GM19238 (cell line): ENCODE data around the gene FCN3.

Experiments used
- DNase-seq: peaks from one replicate; pipeline ENCODE4 v3.0.0; 2011; ENCODE audit warnings: low spot score; ENCODE audit not compliant: insufficient read length

The FCN3 gene

GRCh38 chr1:27380224-27380623 lies 5.6 kb upstream of the FCN3 start:
- no peak for DNase-seq

GRCh38 chr1:27379564-27380122 lies 5.0 kb upstream of the FCN3 start:
- no peak for DNase-seq

DNA sequence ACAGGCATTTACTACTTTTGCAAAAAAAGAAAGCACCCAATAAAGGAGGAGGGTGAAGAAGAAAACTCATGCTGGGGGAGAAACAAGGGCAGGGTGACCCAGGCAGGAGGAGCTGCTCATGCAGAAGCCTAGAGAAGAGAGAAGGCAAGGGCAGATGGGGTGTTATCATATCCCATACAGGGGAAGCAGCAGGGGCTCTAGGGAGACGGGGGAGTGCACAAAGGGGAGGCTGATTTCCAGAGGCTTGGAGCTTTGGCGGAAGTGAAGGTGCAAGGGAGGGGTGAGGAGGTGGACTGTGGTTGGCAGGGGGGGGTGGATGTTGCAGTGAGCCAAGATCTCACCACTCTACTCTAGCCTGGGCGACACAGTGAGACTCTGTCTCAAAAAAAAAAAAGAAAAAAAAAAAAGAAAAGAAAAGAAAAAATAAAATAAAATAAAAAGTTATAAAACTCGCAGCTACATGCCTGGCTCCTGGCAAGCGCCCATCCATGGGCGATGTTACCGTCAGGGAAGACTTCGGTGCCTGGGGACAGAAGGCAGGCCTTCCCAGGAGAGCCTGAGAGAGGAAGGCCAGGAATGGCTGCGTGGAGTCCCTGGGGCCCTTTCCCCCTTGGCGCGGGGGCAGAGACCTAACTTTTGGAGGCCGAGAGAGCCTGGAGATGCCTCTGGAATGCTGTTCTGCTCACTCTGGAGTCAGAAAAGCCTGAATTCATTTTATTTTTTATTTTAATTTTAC lies 3.3 kb upstream of the FCN3 start:
- DNase-seq, result no peak

DNA sequence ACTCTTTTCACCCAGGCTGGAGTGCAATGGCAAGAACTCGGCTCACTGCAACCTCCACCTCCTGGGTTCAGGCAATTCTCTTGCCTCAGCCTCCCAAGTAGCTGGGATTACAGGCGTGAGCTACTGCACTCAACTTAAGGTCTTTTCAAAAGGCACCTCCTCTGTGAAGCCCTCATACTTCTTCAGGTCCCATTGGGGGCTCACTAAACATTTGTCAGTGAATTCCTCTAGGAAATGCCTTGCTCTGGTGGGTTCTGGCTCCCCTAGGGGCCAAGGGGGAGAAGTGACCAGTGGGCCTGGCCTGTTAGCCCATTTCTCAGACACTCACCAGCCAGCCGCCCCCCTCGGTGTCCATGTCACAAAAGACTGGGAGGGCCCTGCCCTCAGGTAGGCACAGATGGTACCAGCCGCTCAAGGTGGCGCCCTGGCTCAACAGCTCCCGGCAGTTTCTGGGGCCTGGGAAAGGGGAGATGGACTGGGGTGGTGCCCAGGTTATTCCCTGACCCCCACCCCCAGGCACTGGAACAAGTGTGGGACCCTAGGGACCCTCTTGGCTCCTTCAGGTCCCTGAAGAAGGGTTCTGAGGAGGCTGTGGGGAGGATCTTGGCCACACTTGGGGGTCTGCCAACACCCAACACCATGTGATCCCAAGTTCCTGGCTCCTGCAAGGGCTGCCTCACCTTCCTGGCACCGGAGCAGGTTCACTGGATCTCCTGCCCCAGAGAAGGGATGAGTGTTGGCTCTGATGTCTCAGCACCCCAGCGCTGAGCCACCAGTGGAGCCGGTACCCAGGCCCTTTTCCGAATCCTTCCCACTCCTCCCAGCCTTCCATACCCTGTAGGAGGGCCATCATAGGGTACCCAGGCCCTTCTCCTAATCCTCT lies 1.6 kb downstream of the FCN3 start:
- no peak for DNase-seq

DNA sequence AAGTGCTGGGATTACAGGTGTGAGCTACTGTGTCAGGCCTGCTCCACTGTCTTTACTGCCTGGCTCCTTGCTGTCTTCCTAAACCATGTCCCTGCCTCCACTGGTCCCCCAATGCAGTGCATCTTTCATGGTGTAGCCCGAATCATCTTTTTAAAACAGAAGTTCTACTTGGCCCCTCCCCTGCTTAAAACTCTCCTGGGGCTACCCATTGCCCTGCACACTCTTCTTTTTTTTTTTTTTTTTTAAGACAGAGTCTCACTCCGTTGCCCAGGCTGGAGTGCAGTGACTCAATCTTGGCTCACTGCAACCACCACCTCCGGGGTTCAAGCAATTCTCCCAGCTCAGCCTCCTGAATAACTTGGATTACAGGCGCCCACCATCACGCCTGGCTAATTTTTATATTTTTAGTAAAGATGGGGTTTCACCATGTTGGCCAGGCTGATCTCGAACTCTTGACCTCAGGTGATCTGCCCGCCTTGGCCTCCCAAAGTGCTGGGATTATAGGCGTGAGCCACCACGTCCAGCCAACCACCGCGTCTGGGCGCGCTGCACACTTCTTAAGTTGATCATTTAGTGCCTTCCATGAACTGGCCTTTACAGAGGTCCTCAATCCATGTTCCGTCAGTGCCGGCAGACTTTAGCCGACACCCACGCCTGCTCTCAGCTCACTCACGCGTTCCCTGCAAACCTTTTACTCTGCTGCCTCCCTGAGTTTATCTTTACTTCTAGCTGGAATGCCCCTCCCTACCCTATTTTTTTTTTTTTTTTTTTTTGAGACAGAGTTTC lies 2.4 kb downstream of the FCN3 start:
- no peak for DNase-seq

DNA sequence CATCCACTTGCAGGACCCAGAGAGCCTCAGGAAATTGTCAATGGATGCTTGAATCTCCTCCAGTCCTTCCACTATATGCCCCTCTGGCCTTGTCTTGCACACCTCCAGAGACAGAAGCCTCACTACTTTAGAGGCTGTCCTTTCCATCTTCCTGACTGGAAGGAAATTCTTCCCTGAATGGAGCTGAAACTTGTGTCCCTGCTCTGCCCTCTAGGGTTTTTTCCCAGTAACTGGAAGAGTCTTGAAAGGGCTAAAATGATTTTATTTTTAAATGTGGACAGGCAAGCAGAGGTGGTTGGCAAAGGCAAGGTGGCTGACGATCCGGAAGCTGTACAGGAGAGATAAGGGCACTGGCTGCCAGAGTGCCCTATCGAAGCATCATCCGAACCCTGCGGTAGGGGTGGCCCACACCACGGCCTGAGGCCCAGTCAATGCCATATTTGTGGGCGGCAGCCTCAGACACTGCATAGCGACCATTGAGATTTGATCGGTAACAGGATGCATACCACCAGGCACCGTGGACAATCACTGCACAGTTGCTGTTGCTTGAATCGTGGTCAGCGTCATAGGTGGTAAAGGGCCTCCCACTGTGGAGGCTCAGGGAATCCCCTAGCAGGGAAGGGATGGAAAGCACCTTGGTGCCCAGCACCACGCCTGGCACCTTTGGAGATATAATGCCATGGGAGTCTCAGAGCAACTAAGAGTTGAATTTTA lies 5.6 kb downstream of the FCN3 start:
- no peak for DNase-seq

DNA sequence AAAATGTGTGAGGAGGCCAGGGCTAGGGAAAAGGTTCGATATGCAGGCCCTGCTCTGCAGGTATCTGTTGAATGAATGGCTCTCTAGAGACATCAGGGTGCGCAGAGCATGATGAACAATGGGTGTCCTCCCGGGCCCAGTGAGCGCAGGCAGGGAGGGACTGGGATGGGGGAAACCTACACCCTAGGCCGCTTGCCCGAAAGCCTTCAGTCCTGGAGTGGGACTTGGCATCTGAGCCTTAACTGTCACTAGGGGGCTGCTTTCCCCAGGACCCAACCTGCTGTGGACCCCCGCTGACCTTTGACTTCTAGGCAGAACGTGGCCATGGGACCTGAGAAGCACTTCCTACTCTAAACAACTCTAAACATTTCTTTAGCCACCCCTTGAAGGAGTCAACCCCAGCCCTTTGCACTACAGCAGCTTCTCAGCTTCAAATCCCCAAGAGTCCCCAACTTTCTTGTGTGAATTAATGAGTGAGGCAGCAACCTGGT lies 7.4 kb downstream of the FCN3 start:
- DNase-seq, result no peak

GRCh38 chr1:27366411-27367159 lies 8.0 kb downstream of the FCN3 start, which contains the start of gene MAP3K6:
MAP3K6 (minus strand) TSS chr1:27366961; CDS start chr1:27366597, 364 bp downstream.
- DNase-seq, result no peak

GRCh38 chr1:27366113-27366410 lies 8.6 kb downstream of the FCN3 start:
- peak; percentile 75 for DNase-seq

- DNase-seq, result peak; percentile 92
Measured at GRCh38 chr1:27365372-27366112, 9.1 kb downstream of the FCN3 start.

DNA sequence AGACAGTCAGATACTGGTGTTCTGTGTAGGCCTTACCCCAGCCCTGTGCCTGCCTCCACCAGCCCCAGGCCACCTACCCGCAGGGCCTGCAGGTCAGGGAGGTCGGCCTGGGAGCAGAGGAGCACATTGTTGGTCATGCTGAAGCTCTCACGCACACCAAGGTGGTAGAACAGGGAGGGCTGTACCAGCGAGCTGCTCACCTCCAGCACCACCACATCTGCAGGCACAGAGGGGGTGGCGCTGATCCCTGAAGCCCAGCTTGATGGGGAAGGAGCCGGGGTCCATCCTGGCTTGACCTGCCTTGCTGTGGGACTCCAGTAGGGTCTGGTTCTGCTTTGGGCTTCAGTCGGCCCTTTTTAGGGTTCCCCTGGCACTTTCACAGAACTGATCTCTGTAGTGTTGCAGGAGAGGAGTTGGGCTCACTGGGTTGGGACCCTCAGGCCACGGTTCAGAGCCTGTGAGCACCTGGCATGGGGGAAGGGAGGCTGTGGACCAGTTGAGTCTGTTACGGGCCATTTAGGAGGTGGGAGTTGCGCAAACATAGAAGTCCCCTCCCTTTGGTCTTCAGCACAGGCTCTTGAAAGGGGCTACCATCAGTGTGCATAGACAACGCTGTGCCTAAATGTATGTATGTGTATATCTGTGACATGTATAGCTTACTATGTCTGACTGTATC lies 9.8 kb downstream of the FCN3 start:
- no peak for DNase-seq

DNA sequence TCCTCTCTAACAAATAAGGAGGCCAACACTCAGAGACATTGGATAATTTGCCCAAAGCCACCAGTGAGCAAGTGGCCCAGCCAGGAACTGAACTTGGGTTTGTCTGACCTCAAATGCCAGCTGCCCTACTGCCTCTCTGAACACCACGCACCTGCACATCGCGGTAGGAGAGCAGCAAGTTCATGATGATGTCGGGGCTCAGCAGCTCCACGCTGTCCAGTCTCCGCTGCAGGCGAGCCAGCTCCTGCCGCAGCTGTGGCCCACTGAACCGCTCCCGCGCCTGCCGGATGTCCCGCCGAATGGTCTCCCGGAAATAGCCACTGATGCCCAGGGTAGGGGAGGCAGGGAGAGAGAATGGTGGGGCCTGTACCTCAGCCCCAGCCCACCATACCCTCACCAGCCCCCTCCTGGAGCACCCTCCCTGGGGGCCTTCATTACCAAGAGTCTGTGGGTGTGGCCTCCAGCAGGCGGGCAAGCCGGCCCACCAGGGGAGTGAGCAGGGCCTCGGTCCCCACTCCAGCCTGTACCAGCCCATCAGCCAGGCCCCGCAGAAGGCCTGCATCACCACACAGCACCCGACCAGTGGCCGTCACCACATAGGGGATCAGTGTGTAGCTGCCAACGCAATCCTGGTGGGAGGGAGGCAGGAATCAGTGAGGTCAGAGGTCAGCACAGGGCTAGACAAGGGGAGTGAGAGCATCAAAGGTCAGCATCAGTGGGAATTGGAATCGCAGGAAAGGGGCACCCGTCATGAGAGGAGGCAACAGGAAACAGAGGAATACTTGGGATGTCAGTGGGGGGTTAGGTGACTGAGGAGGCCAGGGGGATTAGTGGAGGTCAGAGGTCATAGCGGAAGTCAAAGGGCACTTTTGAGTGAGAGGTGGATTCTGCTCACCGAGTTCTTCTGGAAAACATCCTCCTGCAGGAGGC lies 10.6 kb downstream of the FCN3 start:
- no peak for DNase-seq

DNA sequence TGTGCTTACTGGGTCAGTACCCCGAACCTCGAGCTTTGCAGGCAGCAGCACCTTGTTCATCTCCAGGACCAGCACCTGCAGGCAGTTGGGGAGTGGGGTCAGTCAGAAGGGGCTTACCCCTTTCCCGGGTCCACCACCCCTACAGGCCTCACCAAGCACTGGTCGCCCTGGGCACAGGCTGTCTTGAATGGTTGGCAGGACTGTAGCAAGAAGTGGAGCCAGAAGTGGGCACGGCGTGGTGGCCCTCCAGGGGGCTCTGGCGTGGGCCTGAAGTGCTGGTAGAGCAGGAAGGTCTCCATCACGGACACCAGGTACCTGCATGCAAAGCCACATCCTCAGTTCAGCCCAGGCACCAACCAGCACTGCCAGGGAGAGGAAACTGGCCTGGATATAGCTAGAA lies 13.1 kb downstream of the FCN3 start:
- no peak for DNase-seq

- DNase-seq, result no peak
Measured at GRCh38 chr1:27361044-27361402, 13.6 kb downstream of the FCN3 start.

- no peak for DNase-seq
Measured at GRCh38 chr1:27360159-27361043, 14.2 kb downstream of the FCN3 start.

GRCh38 chr1:27359822-27360158 lies 14.8 kb downstream of the FCN3 start:
- no peak for DNase-seq

- DNase-seq, result no peak
Measured at GRCh38 chr1:27358928-27359313, 15.7 kb downstream of the FCN3 start.
